Fibroblast of skin of left quadriceps (primary cell): ENCODE data around the gene KRTAP10-5.
"Not testable (repeated sequence)": the region's sequence is repeated elsewhere in the genome, so short reads cannot be mapped to it uniquely, and the experiment has no call there.

Experiments
- DNase-seq, 2 experiments: peaks; one replicate each; pipeline ENCODE4 v3.0.0-alpha.2; 2013; ENCODE audit warnings: low read depth in 2 of 2

The KRTAP10-5 gene

DNA sequence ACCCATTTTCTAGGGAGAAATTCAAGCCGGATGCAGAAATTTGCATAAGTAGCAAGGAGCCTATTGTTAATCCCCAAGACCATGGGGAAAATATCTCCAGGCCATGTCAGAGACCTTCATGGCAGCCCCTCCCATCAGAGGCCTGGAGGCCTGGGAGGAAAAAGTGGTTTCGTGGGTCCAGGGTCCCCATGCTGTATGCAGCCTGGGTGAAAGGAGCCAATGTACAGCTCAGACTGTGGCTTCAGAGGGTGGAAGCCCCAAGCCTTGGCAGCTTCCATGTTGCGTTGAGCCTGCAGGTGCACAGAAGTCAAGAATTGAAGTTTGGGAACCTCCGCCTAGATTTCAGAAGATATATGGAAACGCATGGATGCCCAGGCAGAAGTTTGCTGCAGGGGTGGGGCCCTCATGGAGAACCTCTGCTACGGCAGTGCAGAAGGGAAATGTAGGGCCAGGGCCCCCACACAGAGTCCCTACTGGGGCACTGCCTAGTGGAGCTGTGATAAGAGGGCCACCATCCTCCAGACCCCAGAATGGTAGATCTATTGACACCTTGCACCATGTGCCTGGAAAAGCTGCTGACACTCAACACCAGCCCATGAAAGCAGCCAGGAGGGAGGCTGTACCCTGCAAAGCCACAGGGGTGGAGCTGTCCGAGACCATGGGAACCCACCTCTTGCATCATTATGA, 29.9 kb upstream of the KRTAP10-5 start:
- DNase-seq = not testable (repeated sequence)

DNA sequence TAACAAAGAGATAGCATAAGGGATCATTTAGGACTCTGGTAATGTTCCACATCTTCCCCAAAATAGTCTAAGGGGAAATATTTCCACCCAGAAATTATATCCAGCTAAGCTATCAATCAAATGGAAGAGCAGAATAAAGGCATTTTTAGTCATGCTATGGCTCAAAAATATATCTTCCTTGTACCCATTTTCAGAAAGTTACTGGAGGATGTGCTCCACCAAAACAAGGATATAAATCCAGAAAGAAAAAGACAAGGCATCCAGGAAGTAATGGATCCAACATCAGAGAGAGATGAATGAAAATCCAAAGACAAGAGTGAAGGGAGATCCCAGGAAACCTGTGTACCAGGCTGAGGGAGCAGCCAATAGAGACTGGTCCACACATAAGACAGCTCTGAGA, 28.8 kb upstream of the KRTAP10-5 start:
- DNase-seq = no peak

DNA sequence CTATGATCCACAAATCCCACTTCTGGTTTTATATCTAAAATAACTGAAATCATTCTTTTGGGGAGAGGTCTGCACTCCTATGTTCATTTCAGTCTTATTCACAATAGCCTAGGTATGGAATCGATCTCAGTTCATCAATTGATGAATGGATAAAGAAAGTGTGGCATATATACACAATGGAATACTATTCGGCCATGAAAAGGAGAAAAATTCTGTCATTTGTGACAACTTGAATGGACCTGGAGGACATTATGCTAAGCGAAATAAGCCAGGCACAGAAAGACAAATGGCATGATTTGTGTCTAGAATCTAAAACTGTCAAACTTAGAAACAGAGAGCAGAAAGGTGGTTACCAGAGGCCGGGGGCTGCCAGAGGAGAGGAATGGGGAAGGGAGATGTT, 26.1 kb upstream of the KRTAP10-5 start:
- no peak for DNase-seq

DNA sequence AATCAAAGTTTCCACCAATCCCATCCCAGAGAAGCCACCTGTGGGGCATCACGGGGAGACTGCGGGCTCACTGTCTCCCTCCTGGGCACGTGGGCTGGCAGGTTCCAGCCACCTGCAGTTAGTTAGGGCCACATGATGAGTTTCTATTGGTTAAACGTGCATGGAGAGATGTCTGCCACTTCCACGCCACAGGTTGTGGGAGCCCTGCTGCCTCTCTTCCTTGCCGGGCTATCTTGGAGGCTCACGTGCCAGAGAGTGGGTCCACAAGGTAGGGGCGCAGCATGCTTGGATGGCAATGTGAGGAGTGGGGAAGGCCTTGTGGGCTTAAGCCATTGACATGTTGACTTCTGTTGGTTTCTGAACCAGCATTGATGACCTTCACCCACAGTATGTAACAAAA, 23.5 kb upstream of the KRTAP10-5 start:
- no peak for DNase-seq

DNA sequence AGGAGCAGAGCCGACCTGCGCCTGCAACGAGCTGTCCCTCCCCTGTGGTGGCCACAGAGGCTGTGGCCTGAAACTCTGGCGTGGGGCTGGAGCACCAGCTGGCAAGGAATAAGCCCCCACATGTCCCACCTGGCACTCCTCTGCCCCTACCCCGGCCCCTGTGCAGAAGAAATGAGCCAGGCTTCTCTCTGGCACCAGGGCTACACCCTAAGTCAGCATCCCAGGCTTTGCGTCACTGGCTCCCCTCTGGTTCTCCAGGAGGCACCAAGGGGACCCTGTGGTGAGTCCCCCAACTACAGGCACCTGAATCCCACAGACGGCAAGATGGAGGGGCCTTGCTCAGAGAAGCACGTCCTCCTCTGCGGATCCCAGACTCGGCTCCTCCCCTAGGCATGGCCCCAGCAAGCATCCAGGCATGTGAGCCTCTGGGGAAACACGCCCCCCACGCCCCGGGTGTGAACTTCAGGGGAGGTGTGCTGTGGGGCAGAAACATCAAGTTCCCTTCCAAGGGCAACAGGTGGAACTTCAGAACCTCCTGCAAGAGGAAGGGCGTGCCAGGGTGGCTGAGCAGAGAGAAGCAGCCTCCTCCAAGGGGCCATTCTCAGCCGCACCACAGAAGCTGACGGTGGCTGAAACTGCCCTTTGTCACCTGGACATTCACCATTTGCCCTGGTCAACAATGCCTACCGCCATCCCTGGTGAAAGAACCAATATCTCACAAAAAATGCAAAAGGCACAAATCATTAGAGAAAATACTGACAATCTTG, 22.9 kb upstream of the KRTAP10-5 start:
- no peak for DNase-seq

DNA sequence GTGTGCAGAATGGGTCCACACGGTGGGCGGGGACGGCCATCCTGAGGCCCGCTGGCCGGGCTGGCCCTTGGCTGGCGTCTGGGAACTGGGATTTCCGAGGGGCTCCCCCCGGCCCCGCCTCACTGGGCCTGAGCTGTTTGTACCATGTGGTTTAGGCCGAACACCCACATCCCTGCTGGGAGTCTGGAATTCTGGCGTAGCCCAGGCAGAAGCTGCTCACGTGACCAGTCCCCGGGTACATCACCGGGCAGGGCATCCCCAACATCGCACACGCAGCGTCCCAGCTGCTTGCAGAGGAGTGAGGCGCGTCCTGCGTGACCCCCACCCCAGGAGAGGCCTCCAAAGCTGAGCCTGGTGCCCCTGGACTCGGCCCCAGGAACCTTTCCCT, 22.1 kb upstream of the KRTAP10-5 start:
- DNase-seq = no peak

DNA sequence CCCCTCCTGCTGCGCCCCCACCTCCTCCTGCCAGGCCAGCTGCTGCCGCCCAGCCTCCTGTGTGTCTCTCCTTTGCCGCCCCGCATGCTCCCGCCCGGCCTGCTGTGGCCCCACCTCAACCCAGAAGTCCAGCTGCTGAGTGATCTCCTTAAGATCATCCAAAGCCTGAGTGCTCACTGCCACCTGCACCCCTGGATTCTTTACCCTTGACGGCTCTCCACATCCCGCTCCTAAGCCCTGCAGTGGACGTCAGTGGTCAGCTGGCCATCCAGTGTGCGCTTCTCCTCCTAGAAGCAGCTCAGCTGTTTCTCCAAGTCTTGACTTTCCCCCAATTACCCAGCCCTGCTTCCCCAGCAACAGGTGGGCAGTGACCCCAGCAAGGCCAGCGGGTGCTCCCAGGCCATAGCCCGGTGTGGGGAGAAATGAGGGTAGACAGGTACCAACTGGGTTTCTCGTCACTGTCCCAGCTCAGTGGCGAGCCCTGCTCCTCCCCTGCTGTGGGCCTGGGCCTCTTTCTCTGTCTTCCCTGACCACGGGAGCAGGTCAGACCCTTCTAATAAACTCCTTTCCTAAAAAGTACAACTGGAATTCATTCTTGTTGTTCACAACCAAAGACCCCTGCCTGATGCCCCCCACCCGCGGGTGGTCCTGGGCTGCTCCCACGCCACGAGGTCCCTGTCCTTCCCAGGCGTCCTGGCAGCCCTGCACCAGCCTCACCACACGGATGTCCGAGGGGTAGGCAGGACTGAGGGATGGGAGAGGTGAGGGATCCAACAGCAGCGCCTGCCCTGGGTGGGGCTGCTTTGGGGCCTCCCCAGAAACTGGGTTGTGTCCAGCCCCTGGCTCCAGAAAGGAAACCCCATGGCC, 21.4 kb upstream of the KRTAP10-5 start:
- no peak for DNase-seq

DNA sequence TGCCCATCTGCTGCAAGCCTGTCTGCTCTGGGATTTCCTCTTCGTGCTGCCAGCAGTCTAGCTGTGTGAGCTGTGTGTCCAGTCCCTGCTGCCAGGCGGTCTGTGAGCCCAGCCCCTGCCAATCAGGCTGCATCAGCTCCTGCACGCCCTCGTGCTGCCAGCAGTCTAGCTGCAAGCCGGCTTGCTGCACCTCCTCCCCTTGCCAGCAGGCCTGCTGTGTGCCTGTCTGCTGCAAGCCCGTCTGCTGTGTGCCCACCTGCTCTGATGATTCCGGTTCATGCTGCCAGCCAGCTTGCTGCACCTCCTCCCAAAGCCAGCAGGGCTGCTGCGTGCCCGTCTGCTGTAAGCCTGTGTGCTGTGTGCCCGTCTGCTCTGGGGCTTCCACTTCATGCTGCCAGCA, 20.7 kb upstream of the KRTAP10-5 start:
- not testable (repeated sequence) for DNase-seq

DNA sequence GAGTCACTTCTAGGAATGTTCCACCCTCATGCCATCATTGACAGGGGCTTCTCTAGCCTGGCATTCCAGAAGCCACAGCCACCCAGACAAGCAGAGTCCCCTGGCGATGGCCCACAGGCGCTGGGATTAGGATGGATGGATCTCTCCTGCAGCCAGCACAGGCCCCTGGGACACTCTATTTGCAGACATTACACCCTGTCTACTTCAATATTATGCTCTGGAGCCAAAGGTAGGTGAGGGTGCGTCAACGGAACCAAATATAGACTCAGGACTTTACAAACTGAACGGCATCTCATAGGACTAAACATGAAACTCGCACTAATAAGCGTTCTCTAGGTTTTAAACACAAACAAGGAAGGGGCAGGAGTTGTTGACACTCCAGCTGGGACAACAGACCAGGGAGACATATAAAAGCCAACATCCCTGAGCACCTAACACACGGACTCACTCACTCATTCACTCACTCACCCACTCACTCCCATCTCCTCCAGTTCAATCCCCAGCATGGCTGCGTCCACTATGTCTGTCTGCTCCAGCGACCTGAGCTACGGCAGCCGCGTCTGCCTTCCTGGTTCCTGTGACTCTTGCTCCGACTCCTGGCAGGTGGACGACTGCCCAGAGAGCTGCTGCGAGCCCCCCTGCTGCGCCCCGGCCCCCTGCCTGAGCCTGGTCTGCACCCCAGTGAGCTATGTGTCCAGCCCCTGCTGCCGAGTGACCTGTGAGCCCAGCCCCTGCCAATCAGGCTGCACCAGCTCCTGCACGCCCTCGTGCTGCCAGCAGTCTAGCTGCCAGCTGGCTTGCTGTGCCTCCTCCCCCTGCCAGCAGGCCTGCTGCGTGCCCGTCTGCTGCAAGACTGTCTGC, 19.9 kb upstream of the KRTAP10-5 start, which contains the start of gene KRTAP10-7:
TSS of gene KRTAP10-7 (plus strand) at position 480 of the 861 bp plus-strand sequence. CDS start at position 505, 25 bp downstream.
- not testable (repeated sequence) for DNase-seq

DNA sequence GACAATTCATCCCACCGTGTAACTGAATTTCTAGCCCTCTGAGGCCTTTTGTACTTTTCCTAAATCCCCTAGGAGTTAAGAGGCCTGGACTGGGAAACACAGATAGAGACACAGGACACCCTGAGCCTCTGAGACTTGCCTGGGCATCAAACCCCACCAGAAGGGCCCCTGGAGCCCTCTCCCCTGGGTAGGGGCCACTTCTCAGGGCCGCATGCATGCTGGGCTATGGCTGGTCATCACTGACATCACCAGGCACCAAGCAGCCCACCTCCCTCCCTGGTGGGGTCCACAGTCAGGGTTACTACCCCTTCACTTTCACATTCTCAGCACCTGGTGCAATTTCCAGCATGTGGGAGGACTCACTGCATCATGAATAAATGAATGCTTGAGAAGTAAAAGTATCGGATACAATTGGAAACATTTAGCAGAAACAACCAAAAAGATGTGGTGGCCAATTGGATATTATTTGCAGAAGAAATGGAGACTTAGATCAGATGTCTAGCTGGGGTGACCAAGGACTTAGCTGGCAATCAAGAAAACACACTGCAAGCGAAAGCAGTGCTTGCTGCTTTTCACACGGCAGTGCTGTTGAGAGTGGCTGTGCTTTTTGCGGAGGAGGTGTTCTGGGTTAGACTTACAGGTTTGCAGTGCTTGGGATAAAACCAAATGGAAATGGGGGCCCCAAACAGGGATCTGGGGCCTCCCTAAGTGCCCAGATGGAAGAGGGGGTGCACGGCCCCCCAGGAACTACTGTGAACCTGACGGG, 19.0 kb upstream of the KRTAP10-5 start:
- no peak for DNase-seq

DNA sequence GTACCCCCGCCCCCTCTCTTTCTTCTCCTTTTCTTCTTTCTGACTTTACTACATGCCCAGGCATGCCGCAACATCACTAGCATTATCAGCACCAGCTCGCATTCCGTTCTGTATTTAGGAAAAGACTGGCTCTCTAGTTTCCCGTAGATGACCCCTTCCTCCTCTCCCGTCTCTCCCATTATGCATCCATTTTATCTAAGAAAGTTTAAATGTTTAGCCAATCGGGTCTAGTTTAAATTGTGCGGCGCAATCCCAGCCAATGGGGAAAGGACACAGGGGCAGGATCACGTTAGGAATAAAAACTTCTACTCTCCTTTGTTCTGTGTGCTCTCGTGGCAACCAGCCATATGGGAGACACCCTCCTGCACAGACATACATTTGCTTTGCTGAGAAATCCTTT, 17.7 kb upstream of the KRTAP10-5 start:
- no peak for DNase-seq

DNA sequence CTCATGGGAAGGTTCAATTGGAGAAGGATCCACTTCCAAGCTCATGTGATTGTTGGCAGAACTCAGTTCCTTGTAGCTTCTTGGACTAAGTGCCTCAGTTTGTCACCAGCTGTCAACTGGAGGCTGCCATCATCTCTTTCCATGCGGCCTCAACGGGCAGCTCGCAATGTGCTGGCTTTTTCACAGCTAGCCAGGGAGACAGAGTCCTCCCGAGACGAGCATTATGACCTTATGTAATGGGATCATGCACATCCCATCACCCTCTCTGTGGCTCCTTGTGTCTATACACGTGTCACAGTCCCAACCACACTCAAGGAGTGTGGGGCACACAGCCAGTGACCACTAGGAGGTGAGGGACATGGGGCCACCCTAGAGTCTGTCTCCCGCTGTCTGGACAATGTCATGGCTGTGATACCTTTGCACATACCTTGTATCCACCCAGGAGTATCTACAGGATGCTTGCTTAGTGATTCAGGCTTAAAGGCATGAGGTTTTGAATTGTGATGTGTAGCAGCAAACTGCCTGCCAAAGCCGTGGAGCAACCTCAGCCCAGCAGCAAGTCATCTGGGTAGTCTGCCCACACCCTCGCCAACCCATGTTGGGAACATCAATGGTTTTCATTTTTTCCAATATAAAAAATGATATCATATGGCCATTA, 15.8 kb upstream of the KRTAP10-5 start:
- no peak for DNase-seq

DNA sequence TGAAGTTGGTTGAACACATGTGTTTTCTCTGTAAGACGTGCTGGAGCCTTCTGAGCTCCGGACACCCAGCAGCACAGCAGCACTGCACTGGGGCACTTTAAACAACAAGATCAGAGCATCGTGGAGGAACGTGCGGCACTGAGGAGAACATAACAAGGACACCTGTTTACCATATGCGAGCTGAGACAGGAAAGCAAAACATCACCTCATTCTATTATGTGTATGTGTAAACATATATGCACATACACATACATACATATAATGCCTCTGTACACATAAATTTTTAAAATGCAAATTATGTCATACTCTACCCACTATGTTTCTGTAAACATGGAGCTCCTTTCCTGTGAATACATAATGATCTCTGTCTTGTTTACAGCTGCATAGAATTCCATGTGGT, 15.1 kb upstream of the KRTAP10-5 start:
- no peak for DNase-seq

DNA sequence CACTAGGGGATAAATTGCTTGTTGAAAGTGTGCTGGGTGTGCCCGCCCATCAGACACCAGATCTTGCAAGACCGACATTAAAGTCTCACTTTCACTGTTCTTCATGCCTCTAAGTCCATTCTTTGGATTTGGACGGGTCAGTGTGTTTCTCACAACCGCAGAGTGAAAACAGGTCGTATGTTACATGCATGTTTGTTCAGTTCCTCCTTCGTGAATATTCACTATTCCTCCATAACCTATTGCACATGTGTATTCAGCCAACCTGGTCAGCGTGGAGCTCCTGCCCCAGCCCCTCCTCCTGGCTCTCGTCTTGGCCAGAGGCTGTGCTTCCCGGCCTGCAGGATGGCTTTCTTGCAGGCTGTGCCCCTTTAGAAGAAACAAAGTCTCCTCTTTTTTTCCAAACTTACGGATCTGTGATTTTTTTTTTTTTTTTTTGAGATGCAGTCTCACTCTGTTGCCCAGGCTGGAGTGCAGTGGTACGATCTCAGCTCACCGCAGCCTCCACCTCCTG, 14.1 kb upstream of the KRTAP10-5 start:
- no peak for DNase-seq

DNA sequence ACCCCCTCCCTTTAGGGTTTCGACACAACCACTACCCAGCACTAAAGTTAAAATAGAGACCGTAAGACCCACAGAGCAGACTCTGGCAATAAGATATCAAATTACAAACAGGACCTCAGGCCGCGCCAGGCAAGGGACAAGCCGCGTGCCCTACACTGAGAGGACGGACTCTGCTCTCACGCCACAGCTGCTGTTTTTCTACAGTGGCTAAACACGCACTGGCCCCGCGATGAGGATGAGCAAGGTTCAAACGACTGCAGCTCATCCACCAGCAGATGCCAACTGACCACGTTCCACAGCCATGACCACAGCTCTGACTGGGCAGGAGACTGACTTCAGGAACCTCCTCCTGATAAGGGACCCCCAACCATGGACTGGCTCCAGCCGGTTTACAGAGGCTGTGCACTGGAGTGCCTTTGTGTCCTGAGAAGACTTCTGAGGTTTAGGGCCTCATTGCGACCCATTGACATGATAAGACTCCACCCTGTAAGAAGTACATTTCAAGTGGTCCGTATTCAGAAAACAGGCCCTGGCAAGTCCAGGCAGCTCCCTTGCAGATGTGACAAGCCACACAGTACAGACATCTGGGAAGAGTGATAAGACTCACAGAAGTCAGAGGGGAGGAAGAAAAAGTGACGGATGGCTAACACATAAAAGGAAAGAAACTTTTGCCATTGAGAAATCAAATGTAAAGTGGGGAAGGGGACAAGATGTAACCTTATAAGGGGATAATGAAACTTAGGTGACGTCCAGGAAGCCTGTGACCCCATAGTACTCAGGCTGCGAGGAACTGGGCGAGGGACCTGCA, 13.4 kb upstream of the KRTAP10-5 start:
- DNase-seq = no peak

DNA sequence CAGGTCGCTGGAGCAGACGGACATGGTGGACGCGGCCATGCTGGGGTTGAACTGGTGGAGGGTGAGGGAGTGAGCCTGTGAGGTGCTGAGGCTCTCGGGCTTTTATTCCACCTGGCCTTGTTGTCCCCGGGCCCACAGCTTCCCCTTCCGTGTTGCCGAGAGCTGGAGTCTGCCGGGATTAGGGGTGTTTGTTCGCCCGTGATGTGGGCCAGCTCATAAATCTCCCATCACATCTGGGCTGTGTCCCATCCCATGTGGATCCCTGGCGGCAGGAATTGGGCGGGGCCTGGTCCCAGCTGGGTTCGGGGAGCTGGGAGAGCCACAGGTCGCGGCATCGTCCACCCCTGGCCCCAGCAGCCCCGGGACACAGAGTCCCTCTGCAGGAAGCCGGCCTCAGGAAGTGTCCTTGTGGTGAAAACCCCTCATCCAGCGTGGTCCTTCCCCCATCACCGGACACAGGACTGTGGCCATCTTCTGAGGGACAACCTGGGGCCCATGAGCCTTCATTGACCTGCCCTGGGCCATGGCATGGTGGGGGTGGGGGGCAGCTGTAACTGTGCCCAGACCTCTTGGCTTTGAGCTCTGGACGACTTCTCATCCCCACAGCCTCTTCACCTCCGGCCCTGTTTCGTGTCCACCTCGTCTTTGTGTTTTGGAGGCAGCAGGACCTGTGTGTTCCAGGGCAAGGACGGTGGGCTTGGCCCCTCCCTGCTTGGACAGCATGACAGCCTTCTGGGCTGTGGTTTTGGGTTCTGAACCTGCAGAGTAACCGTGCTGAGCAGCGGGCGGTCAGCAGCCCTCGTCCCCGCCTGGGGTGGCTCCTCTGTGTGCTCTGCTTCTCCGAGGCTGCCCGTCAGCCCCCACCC, 12.3 kb upstream of the KRTAP10-5 start, which contains the start of gene KRTAP10-6:
TSS of gene KRTAP10-6 (minus strand) at position 60 of the 866 bp plus-strand sequence. CDS start at position 39, 21 bp downstream.
- no peak for DNase-seq

DNA sequence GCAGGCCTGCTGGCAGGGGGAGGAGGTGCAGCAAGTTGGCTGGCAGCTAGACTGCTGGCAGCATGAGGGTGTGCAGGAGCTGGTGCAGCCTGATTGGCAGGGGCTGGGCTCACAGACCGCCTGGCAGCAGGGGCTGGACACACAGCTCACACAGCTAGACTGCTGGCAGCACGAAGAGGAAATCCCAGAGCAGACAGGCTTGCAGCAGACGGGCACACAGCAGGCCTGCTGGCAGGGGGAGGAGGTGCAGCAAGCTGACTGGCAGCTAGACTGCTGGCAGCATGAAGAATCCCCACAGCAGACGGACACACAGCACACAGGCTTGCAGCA, 11.4 kb upstream of the KRTAP10-5 start:
- not testable (repeated sequence) for DNase-seq
